K562 (cell line): ENCODE results near the gene NLRP10. TPM values are rescaled to one million over a fixed set of nuclear protein-coding genes. Genes with fewer than 3 reads are reported as not detected.

Experiments
- ATAC-seq: fragments of 200-7000 bp; cut with Tn5 transposase; 3 replicates; pipeline ENCODE4 v1.9.1; 2020; ENCODE audit warnings: moderate library complexity
- BruUV-seq: library from RNA; stranded (reverse); fragments of 400-500 nt; replicated peaks from 2 replicates; lab custom pipeline; 2021; lab: Mats Ljungman, UMichigan
- CTCF ChIA-PET: fragments of 300-600 bp; formaldehyde crosslinking; extraction: SDS; loops from one replicate; lab custom pipeline; 2021; ENCODE audit warnings: low intra/inter-chr PET ratio; lab: Yijun Ruan, JAX
- POLR2A ChIA-PET: fragments of 300-600, 350-650 bp; sonication (Branson Sonifier 250); formaldehyde crosslinking; extraction: SDS; loops from one replicate; lab custom pipeline; 2021; ENCODE audit warnings: antibody characterized with exemption, inconsistent platforms; lab: Yijun Ruan, JAX
- DNase-seq, 4 experiments: peaks; one replicate each; pipeline versions ENCODE4 v3.0.0 to v3.0.0-alpha.2; 2011 to 2018; ENCODE audit warnings: low spot score in 3 of 4, mixed read lengths in 3 of 4; ENCODE audit errors: extremely low read depth in 1 of 4
- FAIRE-seq: peaks from 2 replicates; lab custom pipeline; 2011; peaks lifted over from hg19 to GRCh38; lab: Jason Lieb, UNC
- H2AFZ ChIP-seq: 2 replicates; pipeline ENCODE4 v1.6.0; 2011; ENCODE audit warnings: low read depth, low read length, control low read depth, inconsistent platforms
- H3K27ac ChIP-seq: fragments of 200-600 bp; 3 replicates; pipeline ENCODE4 v1.8.0; 2011; ENCODE audit warnings: low read depth, mild to moderate bottlenecking, control low read depth, inconsistent platforms, low read length, moderate library complexity, mixed read lengths; ENCODE audit errors: extremely low read depth
- H3K27me3 ChIP-seq, 2 experiments: fragments of 300-600 bp in 1 of 2; 2 replicates in 1 of 2; 3 replicates in 1 of 2; pipeline versions ENCODE4 v1.6.0 to v1.8.0; 2011; ENCODE audit warnings: inconsistent platforms in 2 of 2, low read length in 2 of 2, mild to moderate bottlenecking in 1 of 2, mixed read lengths in 1 of 2, moderate library complexity in 1 of 2; ENCODE audit not compliant: control insufficient read depth in 2 of 2, insufficient read depth in 2 of 2
- H3K36me3 ChIP-seq: fragments of 300-600 bp; 3 replicates; pipeline ENCODE4 v1.8.0; 2011; ENCODE audit warnings: mild to moderate bottlenecking, low read length, inconsistent platforms; ENCODE audit not compliant: control insufficient read depth, insufficient read depth
- H3K4me1 ChIP-seq, 2 experiments: fragments of 200-600 bp in 1 of 2; replicated peaks in 1 of 2; 2 replicates in 1 of 2; 3 replicates in 1 of 2; pipeline versions ENCODE4 v1.5.1 to v1.8.0; 2011; ENCODE audit warnings: inconsistent platforms in 2 of 2, low read length in 2 of 2, mild to moderate bottlenecking in 1 of 2, mixed read lengths in 1 of 2, moderate library complexity in 1 of 2; ENCODE audit not compliant: control insufficient read depth in 2 of 2, insufficient read depth in 2 of 2
- H3K4me2 ChIP-seq: 2 replicates; pipeline ENCODE4 v1.6.1; 2011; ENCODE audit warnings: low read length, control low read depth, inconsistent platforms, mixed read lengths; ENCODE audit not compliant: insufficient read depth
- H3K4me3 ChIP-seq: fragments of 200-600 bp; sonication (generic), shearing (Covaris generic); 2 replicates; pipeline ENCODE4 v1.5.1; 2016; ENCODE audit warnings: control low read depth, inconsistent platforms
- H3K79me2 ChIP-seq: fragments of 200-600 bp; 3 replicates; pipeline ENCODE4 v1.8.0; 2011; ENCODE audit warnings: low read length, inconsistent platforms; ENCODE audit not compliant: control insufficient read depth, insufficient read depth
- H3K9ac ChIP-seq, 2 experiments: 2 replicates each; pipeline versions ENCODE4 v1.6.0 to v1.6.1; 2011; ENCODE audit warnings: low read depth in 2 of 2, low read length in 2 of 2, control low read depth in 1 of 2, inconsistent platforms in 1 of 2, mild to moderate bottlenecking in 1 of 2, mixed read lengths in 1 of 2; ENCODE audit not compliant: insufficient read depth in 1 of 2
- H3K9me1 ChIP-seq: one replicate; pipeline ENCODE4 v1.6.0; 2011; ENCODE audit warnings: inconsistent platforms, mild to moderate bottlenecking, low read length, moderate library complexity; ENCODE audit not compliant: control insufficient read depth, insufficient read depth
- H3K9me3 ChIP-seq: replicated peaks from 2 replicates; pipeline ENCODE4 v1.5.1; 2011; ENCODE audit warnings: low read depth, low read length, inconsistent platforms; ENCODE audit not compliant: control insufficient read depth, insufficient read depth
- H4K20me1 ChIP-seq: replicated peaks from 2 replicates; pipeline ENCODE4 v1.6.1; 2011; ENCODE audit warnings: low read length, inconsistent platforms, mixed read lengths; ENCODE audit not compliant: control insufficient read depth, insufficient read depth
- GATA2 ChIP-seq: sonication (generic); formaldehyde crosslinking; IDR thresholded peaks from 2 replicates; pipeline ENCODE4 v1.4.0; 2020; ENCODE audit warnings: mild to moderate bottlenecking, missing genetic modification reagents
- MCM5 ChIP-seq: fragments of 450-650 bp; IDR thresholded peaks from 2 replicates; pipeline ENCODE4 v1.6.1; 2016; ENCODE audit warnings: low read depth
- NEUROD1 ChIP-seq: fragments of 150-350 bp; IDR thresholded peaks from 2 replicates; pipeline ENCODE4 v1.6.1; 2014; ENCODE audit warnings: borderline replicate concordance, low read length, low read depth; ENCODE audit not compliant: partially characterized antibody
- NFE2 ChIP-seq: IDR thresholded peaks from 2 replicates; pipeline ENCODE4 v1.6.1; 2014; ENCODE audit warnings: antibody characterized with exemption, low read depth
- PRPF4 ChIP-seq: fragments of 200-400 bp; formaldehyde crosslinking; IDR thresholded peaks from one replicate; pipeline ENCODE4 v1.6.1; 2017; ENCODE audit warnings: low read length, low read depth, mild to moderate bottlenecking; ENCODE audit not compliant: insufficient read depth, poor library complexity, severe bottlenecking
- USF2 ChIP-seq: sonication (generic); formaldehyde crosslinking; IDR thresholded peaks from 2 replicates; pipeline ENCODE4 v1.5.0; 2020; ENCODE audit warnings: missing genetic modification reagents
- ZBTB1 ChIP-seq: sonication (generic); formaldehyde crosslinking; IDR thresholded peaks from 2 replicates; pipeline ENCODE4 v1.8.1; 2023; ENCODE audit warnings: missing genetic modification reagents, low read depth, mild to moderate bottlenecking, borderline replicate concordance
- ZFP91 ChIP-seq: sonication (generic); formaldehyde crosslinking; IDR thresholded peaks from 2 replicates; pipeline ENCODE4 v1.8.0; 2022; ENCODE audit warnings: mild to moderate bottlenecking, missing genetic modification reagents
- ZNF263 ChIP-seq: sonication (generic); formaldehyde crosslinking; IDR thresholded peaks from 2 replicates; pipeline ENCODE4 v1.8.0; 2022; ENCODE audit warnings: mild to moderate bottlenecking, missing genetic modification reagents, borderline replicate concordance
- ZNF589 ChIP-seq: fragments of 200-800 bp; sonication (Bioruptor generic); IDR thresholded peaks from 2 replicates; pipeline ENCODE4 v1.6.1; 2016; ENCODE audit warnings: low read depth, missing genetic modification characterization, missing compliant biosample characterization
- ZNF717 ChIP-seq: fragments of 250-450 bp; sonication (Bioruptor Pico); IDR thresholded peaks from 2 replicates; pipeline ENCODE4 v1.5.0; 2021
- WGBS: fragments of 100-300 bp; shearing (Covaris generic); methylation state at CpG from one replicate; pipeline ENCODE4 v1.1.6; 2016; ENCODE audit warnings: low coverage, mixed read lengths; ENCODE audit not compliant: insufficient coverage; ENCODE audit errors: missing lambda C conversion rate; 5-methylcytosine and 5-hydroxymethylcytosine counted together
- in situ Hi-C: fragments of 300-500 bp; cut with MboI; formaldehyde crosslinking; loops from 4 replicates; pipeline ENCODE4 v1.15.0; 2018; ENCODE audit warnings: inconsistent platforms, mixed read lengths
- intact Hi-C: fragments of 100-400 bp; cut with micrococcal nuclease; formaldehyde crosslinking; loops from 2 replicates; pipeline ENCODE4 v1.14.2; 2022
- polyA plus RNA-seq, 8 experiments: library from polyadenylated mRNA; depleted of rRNA in 4 of 8; stranded (reverse) in 5 of 8; unstranded in 3 of 8; fragments of >200 nt; fragmentation: Nextera tagmentation in 2 of 8; fragmentation: Illumina TruSeq in 1 of 8; extraction: Ambion mirVana in 2 of 8; extraction: Trizol in 1 of 8; gene quantifications; 2 replicates each; pipeline versions ENCODE4 v1.2.1 to v1.2.3, GENCODE V29; 2011 to 2014; ENCODE audit warnings: inconsistent platforms in 1 of 8, missing spikeins in 1 of 8
- total RNA-seq, 7 experiments: library from RNA; depleted of rRNA in 6 of 7; stranded (reverse); fragments of >200 nt in 6 of 7; fragmentation: Illumina TruSeq in 2 of 7; extraction: Trizol in 2 of 7; gene quantifications; 2 replicates each; pipeline versions ENCODE4 v1.2.1 to v1.2.3, GENCODE V29; 2011 to 2021; ENCODE audit warnings: low replicate concordance in 1 of 7

The NLRP10 gene
- total and polyA plus RNA-seq, 9 of the 15 experiments (the other 6 are each of a cell fraction or from before 2014, with no cell fraction given) = 0.04 to 0.14 (median 0.09) TPM; not detected in 6

GRCh38 chr11:7969756-7970646 lies 4.8 kb upstream of the NLRP10 start:
- Histone ChIP-seq H2AFZ (no peak overlapping the region), H3K9me3 (no peaks in the 10 kb centered on the region), H3K9ac (no peak overlapping the region), H4K20me1 (no peaks in the 10 kb centered on the region), H3K79me2 (no peaks in the 10 kb centered on the region), H3K36me3 (no peaks in the 10 kb centered on the region), H3K27me3 (no peaks in the 10 kb centered on the region), H3K4me3 (no peak overlapping the region), H3K9me1 (no peaks in the 10 kb centered on the region), H3K27ac (no peak overlapping the region), H3K4me1 (no peaks in the 10 kb centered on the region), H3K4me2 (no peak overlapping the region)
- BruUV-seq = no TSS peak
- in situ Hi-C loops = no loop called here
- TF ChIP-seq MCM5 = no peak
- TF ChIP-seq ZNF589 (CRISPR knock-in tag) = no peak
- POLR2A ChIA-PET = no interaction called here
- WGBS = 0% methylated on average over 3 of the region's 3 CpGs
- CTCF ChIA-PET = no interaction called here
- DNase-seq = no peak
- no peak for ATAC-seq
- no peak for FAIRE-seq
- intact Hi-C loops = no loop called here

DNA sequence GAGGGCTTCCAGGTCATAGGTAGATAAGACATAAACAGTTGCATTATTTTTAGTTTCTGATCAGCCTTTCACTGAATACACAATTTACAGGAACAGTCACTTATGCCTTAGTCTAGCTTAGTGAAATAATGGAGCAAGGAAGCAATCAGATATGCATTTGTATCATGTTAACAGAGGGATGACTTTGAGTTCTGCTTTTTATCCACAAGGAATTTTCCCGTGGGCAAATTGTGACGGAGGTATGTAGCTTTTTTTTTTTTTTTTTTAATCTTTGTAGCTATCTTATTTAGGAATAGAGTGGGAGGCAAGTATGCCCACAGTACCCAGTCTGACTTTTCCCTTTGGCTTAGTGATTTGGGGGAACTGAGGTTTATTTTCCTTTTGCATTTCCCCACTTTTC lies 3.4 kb upstream of the NLRP10 start:
- H2AFZ ChIP-seq = no peak overlapping the region
- POLR2A ChIA-PET = no interaction called here

More for the DNA sequence above, 3.4 kb upstream of the NLRP10 start:
- Histone ChIP-seq H3K4me1 (no peaks in the 10 kb centered on the region), H3K79me2 (no peaks in the 10 kb centered on the region), H3K36me3 (no peaks in the 10 kb centered on the region), H3K4me3 (no peak overlapping the region), H3K4me2 (no peak overlapping the region), H3K9me3 (no peaks in the 10 kb centered on the region), H4K20me1 (no peaks in the 10 kb centered on the region), H3K9me1 (no peaks in the 10 kb centered on the region), H3K27ac (no peak overlapping the region), H3K27me3 (no peaks in the 10 kb centered on the region)
- CTCF ChIA-PET = no interaction called here
- 5% methylated on average over 2 of the region's 2 CpGs for WGBS
- no TSS peak for BruUV-seq
- intact Hi-C loops = no loop called here
- no peak for FAIRE-seq
- no peak for ATAC-seq
- in situ Hi-C loops = no loop called here
- no peak for TF ChIP-seq USF2 (CRISPR knock-in tag)
- no peak for TF ChIP-seq ZNF717 (CRISPR knock-in tag)
- TF ChIP-seq ZFP91 (CRISPR knock-in tag) = no peak
- no peak for TF ChIP-seq PRPF4
- no peak for TF ChIP-seq NFE2
- TF ChIP-seq NEUROD1 = no peak
- TF ChIP-seq ZNF263 = no peak
- TF ChIP-seq GATA2 = no peak
- no peak for TF ChIP-seq ZBTB1 (CRISPR knock-in tag)
- TF ChIP-seq, all 486 proteins: peak for 0
- H3K9ac ChIP-seq = no peak overlapping the region
- no peak for DNase-seq
